ENCODE data around the gene SSBP3.

DNA sequence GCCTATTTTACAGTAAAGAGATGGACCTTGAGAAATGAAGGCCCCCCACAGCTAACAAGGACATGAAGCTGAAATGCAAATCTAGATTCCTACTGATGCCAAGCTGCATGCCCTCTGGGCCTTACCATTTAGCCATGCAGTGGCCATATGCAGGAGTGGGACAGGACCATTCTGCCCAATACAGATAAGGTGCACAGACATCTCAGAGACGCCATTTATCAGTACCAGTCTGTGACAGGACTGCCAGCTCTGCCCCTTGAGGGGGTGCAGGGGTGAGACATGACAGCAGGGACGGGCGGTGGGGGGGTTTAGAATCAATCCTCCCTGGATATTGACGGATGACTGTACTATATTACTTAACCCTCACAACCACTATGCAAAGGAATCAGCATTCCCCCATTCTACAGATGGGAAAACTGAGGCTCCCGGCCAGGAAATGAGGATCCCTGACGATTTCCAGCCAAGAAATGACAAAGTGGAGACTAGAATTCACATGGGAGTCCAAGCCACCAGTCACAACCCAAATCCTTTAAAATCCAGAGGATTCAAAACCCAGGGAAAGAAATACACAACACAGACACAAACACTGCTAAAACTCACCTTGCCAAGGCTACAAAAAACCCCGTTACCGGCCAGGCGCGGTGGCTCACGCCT lies 10.8 kb downstream of the SSBP3 start:
- TF ChIP-seq EZH2 (IDR thresholded peaks at IDR 0.05; ENCODE audit: insufficient read depth, poor library complexity, severe bottlenecking) (no peak), EZH2phosphoT487 (IDR thresholded peaks at IDR 0.05; ENCODE audit: insufficient read depth, low read depth) (no peak)
